Amygdala (tissue), 56 donors: ENCODE data around the gene GARNL3.

Experiments used
- DNase-seq, 56 donors: peaks; one replicate each; lab custom pipeline; 2025; lab: John Stamatoyannopoulos, UW

GARNL3 gene

DNA sequence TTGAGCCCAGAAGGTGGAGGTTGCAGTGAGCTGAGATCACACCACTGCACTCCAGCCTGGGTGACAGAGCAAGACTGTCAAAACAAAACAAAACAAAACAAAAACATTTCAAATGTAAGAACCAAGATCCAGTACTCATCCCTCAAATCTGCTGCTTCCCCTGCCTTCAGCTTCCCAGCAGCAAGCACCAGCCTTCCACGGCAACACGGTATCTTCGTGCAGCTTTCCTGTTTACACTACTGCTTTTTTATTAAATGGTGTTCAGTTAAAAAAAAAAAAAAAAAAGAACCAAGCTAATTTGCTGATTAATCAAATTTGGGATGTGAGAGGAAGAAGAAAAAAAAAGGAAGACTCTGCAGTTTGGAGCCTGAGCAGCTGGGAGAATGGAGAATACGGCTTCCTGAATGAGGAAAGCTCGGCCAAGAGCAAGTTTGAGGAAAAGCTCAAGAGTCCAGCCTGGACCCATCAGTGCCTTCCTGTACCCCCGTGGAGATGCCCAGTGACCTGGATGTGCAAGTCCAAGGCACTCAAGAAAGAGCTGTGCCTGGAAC, 104.4 kb downstream of the GARNL3 start:
- DNase-seq, result no peak

DNA sequence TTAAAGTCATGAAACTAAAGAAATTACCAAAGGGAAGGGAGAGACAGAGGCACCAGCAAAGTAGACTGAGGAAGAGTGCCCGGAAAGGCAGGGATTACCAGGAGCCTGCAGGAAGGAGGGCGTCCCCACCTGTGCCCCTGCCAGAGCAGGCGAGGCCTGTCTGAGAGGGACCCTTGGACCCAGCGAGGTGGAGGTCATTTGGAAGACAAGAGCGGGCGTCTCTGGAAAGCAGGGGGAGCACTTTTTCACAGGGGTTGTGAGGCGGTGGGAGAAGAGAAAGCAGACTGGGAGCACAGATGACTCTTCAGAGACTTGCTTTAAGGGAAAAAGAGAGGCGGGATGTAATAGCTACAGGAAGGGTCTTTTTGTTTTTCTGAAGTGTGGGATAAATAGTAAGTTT, 104.9 kb downstream of the GARNL3 start:
- no peak for DNase-seq

DNA sequence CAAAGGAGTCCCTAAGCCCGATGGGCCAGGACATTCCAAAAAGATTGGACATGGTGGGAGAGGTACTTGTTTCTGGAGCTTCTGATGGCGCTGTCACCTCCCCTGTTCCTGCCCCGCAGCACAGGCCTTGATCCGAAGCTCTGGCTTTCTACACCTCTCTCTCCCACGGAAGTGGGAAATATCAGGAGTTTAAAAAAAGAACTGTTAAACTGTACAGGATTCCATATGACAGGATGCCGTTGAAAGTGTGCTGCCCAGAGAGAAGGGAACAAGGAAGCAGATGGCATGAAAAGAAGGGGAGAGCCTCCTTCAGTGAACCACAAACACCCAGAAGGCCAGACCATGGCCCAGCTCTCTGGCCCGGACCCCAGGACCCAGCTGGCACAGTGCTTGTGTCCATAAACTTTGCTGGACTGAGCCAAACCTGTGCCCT, 105.6 kb downstream of the GARNL3 start:
- no peak for DNase-seq

DNA sequence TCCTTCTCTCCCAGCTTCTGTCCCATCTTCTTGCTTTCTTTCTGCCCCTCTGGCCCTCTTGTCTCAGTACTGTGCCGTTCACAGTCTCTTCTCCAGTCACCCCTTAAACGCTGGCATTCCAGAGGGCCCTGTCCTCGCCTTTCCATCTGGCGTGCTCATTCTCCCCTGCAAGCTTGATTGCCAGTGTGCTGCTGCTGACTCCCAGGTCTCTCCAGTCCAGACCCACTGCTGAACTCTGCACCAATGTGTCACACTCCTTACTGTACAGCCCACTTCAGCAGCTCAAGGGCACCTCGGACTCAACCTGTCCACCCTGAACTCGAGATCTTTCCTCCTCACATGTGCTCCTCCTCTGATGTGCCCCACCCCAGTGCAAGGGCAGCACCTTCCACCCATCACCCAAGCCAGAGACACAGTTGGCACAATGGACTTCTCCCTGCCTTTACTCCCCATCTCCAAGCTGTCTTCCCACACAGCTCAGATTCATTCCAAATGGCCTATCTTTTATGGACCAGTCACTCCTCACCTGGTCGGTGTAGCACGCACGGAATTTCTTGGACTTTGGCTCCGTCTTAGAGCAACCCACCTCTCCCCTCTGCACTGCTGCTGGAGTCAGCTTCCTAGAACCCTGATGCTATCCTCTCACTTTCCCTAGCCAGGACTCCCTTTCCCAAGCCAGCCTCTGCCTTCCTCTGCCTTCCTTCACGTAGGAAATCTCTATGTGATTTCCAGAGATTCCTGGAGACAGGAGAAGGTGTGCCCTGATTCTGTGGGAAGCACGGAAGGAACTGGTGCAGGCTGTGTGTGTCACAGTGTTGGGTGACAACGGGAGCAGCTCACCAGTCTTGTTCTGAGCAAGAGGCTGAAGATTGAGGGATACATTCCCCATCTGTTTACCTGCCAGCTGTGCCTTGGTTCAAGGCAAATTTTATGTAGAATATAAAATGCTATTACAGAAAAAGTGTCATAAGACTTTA, 106.4 kb downstream of the GARNL3 start:
- no peak for DNase-seq

DNA sequence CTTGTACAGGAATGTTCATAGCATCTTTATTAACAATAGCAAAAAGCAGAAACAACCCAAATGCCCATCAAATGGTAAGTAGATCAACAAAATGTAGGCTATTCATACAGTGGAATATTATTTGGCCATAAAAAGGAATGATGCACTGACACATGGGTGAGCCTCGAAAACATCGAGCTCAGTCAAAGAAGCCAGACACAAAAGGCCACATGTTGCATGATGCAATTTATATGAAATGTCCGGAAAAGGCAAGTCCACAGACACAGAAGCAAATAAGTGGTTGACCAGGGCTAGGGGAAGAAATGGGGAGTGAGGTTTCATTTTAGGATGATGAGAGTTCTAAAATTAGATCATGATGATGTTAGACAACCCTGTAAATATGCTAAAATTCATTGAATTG, 115.9 kb downstream of the GARNL3 start:
- no peak for DNase-seq

DNA sequence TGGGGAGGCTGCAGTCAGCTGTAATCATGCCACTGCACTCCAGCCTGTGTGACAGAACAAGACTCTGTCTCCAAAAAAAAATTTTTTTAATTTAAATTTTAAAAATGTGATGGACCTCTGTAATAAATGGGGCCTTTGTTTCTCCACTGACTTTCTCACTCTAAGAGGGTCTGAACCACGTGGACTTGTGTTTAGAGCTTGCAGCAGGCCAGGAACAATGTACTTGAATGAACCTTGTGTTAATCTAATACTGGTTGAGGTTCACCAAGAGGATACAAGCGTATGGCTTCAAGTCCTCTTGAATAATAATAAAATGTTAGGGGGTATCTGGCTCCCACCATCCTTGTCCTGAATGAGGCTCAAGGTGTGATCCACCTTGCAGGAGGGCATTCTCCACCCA, 118.0 kb downstream of the GARNL3 start:
- no peak for DNase-seq

DNA sequence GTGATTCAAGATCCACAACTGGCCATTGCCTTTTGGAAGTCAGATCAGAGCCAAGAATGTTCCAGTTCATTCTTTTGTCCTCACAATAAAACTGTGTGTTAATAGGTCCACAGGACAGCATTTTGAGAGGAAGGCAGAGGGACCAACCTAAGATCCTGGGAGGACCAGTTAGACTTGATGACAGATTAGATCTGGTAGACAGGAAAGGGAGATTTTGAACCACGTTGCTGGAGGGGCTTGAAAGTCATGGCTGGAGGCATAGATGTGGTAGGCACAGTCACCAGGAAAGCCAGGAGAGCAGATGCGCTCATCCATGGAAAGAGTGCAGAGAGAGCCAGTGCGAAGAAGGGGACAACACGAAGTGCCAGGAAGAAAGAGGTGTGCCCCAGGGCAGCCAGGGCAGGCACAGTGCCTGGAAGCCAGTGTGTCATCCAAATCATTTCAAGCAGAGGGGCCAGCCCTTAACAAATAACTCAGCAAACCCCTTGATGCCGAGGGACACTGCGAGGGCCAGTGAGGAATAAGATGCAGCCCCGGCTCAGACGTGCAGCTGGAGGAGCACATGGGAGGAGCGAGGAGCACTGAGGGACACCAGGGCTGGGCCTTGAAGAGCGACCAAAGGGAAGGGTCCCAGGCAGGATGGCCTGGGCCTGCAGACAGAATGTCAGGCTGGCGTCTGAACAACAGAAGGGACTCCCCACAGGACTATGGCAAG, 119.6 kb downstream of the GARNL3 start:
- no peak for DNase-seq

DNA sequence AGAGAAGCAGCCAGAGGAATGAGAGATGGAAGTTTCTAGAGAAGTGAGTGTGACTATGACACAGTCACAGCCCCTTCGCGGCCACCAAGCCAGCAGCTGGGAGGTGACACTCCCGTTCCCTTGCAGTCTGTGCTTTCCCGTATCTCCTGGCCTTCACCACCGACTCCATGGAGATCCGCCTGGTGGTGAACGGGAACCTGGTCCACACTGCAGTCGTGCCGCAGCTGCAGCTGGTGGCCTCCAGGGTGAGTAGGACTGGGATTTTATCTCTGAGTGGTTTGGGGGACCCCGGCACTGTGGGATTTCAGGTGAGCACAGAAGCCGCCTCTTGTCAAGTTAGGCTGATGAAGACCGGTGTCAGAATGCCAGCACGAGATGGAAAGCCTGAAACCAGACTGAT, 120.3 kb downstream of the GARNL3 start:
- no peak for DNase-seq

DNA sequence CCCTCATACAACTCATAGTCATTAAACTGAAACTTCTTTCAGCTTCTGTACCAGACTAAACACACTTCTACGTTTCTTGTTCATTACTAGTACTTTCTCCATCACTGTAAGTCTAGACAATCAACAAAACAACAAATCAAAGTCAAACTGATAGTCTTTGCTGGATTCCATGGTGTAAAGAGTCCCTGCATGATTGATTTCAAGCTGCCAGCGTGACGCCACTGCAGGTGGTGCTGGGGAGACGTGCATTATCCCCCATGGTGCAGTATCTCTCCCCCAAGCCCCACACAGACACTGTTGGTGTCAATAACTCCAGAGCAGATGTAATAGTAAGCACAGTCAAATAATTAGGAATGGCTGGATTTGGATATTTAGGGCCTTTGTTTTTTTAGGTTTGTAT, 121.7 kb downstream of the GARNL3 start:
- no peak for DNase-seq

DNA sequence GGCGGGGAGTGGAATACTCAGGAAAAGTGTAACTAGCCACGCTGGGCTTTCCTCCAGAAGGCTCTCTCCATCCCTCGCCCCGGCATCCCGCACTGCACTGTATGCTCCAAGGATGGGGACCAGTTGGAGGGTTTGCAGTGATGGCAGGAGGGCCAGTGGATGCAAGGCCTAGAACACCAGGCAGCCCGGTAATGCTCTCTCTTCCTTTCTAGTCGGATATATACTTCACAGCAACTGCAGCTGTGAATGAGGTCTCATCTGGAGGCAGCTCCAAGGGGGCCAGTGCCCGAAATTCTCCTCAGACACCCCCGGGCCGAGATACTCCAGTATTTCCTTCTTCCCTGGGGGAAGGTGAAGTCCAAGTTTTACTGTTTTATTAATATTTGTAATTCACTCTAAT, 122.4 kb downstream of the GARNL3 start:
- DNase-seq, result no peak

DNA sequence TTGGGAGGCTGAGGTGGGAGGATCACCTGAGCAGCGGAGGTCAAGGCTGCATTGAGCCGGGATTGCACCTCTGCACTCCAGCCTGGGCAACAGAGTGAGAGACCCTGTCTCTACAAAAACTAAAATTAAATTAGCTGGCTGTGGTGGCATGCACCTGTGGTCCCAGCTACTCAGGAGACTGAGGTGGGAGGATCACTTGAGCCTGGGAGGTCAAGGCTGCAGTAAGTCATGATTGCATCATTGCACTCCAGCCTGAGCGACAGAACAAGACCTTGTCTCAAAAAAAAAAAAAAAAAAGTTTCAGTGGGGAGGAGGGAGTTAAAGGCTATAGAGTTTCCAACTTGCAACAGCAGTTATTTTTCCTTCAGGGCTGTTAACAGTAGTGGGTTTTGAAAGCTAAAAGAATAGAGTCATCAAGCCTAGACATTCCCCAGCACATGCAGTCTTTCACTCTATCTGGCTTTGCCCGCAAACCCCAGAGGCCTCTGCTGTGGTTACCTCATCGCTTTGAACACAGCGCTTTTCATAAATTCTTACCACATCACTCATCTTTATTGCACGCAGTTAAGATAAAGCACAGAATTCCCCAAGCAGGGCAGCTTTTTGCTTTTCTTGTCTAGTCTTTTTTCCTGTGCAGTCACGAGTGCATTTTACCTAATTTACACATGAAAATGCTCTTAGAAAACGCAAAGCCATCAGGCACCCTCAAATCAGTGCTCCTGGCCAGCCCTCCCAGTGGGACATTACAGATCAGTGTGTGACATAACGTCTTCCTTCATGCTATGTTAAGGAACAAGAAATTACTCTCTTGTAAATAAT, 123.7 kb downstream of the GARNL3 start:
- DNase-seq, result peak in 15 of 56 donors; percentile 6 to 50 (median 25)

DNA sequence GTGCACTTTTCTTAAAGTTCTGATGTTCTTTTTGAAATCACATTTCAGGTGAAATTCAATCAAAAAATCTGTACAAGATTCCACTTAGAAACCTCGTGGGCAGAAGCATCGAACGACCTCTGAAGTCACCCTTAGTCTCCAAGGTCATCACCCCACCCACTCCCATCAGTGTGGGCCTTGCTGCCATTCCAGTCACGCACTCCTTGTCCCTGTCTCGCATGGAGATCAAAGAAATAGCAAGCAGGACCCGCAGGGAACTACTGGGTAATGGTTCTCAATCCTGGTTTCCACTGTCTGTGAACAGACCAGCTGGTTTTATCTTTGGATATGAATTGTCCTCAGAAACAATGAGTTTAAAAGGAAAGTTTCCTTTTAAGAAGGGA, 124.3 kb downstream of the GARNL3 start:
- DNase-seq, result no peak

DNA sequence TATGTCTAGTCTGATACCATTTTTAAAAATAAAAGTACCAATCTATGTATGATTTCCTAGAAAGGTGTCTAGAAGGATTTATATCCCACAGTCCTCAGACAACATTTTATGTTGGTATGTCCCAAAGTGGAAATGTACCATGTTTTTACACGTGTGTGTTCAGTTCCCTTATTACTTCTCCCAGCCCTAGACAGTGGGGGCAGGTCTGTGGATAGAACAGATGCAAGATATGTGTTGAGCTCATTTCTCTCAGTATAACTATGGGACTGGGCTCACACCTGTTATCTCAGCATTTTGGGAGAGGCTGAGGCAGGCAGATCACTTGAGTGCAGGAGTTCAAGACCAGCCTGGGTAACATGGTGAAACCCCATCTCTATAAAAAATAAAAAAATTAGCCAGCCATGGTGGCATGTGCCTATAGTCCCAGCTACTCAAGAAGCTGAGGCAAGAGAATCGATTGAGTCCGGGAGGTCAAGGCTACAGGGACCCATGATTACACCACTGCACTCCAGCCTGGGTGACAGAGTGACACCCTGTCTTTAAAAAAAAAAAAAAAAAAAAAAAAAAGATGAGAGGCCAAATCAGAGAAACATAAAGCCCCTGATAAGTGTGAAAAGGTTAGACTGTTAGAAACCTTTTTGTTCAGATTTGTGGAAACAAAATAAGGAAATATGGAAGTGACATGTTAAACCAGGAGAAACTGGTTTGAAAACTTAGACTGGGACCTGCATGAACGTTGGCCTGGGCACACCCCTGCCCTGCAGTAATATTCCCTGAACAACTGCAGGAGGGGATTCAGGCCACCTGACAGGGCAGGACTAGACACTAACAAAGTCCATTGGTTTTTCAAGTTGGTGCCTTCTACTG, 125.0 kb downstream of the GARNL3 start:
- no peak for DNase-seq

DNA sequence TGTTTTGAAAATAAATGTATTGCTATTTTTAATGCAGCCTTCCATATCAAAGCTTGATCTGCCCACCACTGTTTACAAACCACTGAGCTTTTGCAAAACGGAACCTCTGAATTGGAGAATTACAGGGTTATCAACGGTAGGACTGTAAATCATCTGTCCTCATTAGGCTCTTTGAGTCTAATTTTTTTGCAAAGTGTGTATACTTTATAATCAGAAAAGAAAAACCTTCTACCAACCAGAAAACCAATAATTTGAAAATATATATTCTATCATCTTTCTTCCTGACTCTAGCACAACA, 125.6 kb downstream of the GARNL3 start:
- no peak for DNase-seq

DNA sequence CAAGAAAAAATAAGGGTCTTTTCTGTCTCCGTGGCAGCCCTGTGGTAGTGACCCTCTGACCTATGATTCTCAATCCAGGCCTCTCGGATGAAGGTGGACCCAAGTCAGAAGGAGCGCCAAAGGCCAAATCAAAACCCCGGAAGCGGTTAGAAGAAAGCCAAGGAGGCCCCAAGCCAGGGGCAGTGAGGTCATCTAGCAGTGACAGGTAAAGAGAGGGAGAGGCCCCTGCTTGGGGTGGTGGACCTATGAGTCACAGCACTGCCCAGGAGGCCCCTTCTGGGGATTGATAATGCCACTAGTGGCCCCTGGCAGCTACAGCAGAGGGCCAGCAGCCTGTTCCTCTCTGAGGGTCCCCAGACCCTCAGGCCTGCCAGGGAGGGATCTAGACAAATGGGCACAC, 126.0 kb downstream of the GARNL3 start:
- no peak for DNase-seq

DNA sequence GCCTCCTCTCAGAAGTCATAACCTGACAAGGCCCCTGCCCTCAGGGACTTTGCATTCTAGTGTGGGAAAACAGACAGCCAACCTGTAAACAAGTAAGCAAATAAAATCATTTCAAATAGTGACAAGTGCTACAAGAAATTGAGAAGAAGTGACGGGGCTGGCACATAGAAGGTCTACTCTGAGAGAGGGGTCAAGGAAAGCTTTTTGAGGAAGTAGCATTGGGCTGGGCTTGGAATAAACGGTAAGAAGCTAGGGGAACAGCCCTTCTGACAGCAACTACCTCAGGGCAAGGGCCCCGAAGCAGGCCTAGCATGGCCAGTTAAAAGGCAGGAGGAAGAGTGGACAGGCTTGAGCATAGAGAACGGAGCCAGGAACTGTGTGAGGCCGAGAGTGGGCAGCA, 127.6 kb downstream of the GARNL3 start:
- DNase-seq, result no peak

DNA sequence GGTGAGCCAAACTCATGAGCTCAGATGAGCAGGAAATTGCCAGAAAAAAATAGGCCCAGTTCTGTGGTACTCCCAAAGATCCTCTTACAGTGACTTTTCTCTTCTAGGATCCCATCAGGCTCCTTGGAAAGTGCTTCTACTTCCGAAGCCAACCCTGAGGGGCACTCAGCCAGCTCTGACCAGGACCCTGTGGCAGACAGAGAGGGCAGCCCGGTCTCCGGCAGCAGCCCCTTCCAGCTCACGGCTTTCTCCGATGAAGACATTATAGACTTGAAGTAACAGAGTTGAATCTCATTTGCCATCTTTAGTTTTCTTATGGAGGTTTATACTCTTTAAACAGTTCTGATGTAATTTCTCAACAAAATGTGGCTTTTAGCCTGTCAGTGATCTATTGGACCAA, 128.4 kb downstream of the GARNL3 start:
- no peak for DNase-seq

DNA sequence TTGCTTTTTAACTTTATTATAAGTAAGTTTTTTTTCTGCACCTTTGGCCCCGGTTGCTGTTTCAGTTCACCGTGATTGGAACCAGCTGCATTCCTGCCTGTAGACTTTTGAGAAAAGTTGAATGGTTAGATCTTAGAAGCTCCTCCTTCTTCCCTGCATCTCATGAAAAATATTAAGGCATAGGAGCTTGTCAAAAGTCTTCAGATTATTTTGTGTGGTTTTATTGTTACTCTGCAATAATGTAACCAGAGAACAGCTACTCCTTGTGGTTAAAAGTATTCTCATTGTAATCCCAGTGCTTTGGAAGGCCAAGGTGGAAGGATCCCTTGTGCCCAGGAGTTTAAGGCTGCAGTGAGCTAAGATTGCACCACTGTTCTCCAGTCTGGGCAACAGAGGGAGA, 129.1 kb downstream of the GARNL3 start:
- DNase-seq, result no peak

DNA sequence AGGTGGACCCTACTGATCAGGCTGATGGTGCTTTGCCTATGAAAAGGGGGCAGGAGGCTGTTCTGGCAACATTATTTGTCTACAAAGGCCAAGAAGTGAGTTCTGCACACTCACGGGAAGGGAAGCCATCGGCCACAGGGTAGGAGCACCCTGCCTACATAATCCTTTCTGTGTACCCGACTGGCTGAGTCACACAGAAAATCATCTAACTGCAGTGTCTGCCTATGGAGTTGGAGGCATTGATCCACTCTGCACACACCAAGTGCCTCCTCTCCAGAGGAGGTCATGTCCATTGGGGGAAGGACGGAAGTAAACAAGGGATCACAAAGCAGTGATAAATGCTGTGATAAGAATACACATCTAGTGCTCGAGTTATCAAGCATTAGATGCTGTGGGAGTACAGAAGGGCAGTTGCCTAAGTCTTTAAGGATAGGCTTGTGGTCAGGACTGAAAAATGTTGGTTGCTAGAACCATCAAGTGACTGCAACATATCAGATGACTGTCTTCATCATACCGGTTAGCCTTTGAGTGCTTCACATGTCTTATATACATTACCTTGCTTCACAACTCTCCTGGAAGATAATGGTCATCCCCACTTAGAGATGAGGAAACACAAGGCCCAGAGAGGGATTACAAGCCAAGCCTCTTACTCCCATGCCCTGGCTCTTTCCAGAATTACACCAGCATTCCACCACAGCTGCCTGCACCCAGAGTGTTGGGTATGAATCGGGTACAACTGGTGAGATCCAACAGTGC, 131.1 kb downstream of the GARNL3 start:
- no peak for DNase-seq
